GM18861 (cell line): Measurements from ENCODE around the gene DNAL4.

Experiments
- ATAC-seq: cut with Tn5 transposase; IDR thresholded peaks from one replicate; pipeline ENCODE4 v1.9.1; 2021; ENCODE audit not compliant: unreplicated experiment

DNAL4 gene

GRCh38 chr22:38788021-38788816 lies 5.7 kb downstream of the DNAL4 start:
- no peak for ATAC-seq

- ATAC-seq: no peak
Measured at GRCh38 chr22:38786631-38787030, 7.3 kb downstream of the DNAL4 start.

- no peak for ATAC-seq
Measured at GRCh38 chr22:38784856-38785255, 9.1 kb downstream of the DNAL4 start.

GRCh38 chr22:38784035-38784434 lies 9.9 kb downstream of the DNAL4 start:
- ATAC-seq: no peak

GRCh38 chr22:38783095-38783615 lies 10.8 kb downstream of the DNAL4 start:
- no peak for ATAC-seq

GRCh38 chr22:38782402-38783094 lies 11.4 kb downstream of the DNAL4 start:
- ATAC-seq: no peak

- no peak for ATAC-seq
Measured at GRCh38 chr22:38781033-38781432, 12.9 kb downstream of the DNAL4 start.

- ATAC-seq: no peak
Measured at GRCh38 chr22:38777087-38777671, 16.8 kb downstream of the DNAL4 start.

GRCh38 chr22:38776086-38776485 lies 17.9 kb downstream of the DNAL4 start:
- no peak for ATAC-seq

- ATAC-seq: no peak
Measured at GRCh38 chr22:38775656-38776055, 18.3 kb downstream of the DNAL4 start.

GRCh38 chr22:38774496-38775166 lies 19.3 kb downstream of the DNAL4 start:
- ATAC-seq: no peak

- ATAC-seq: no peak
Measured at GRCh38 chr22:38773363-38773946, 20.5 kb downstream of the DNAL4 start.

GRCh38 chr22:38772623-38772873 lies 21.4 kb downstream of the DNAL4 start:
- no peak for ATAC-seq

GRCh38 chr22:38770257-38770949 lies 23.5 kb downstream of the DNAL4 start:
- ATAC-seq: no peak

GRCh38 chr22:38768036-38768435 lies 25.9 kb downstream of the DNAL4 start:
- no peak for ATAC-seq

- ATAC-seq: no peak
Measured at GRCh38 chr22:38767313-38767712, 26.6 kb downstream of the DNAL4 start.

- ATAC-seq: no peak
Measured at GRCh38 chr22:38766076-38766777, 27.7 kb downstream of the DNAL4 start.

- ATAC-seq: no peak
Measured at GRCh38 chr22:38762551-38762983, 31.4 kb downstream of the DNAL4 start.

GRCh38 chr22:38761202-38762162 lies 32.5 kb downstream of the DNAL4 start:
- ATAC-seq: no peak
